ENCODE measurements around the gene TECRL.

- no peak for TF ChIP-seq CTCF (IDR thresholded peaks at IDR 0.05)
- no peak for TF ChIP-seq EZH2phosphoT487 (IDR thresholded peaks at IDR 0.05)
Observed at GRCh38 chr4:64327237-64327636, 82.0 kb downstream of the TECRL start.

All from neural progenitor cell (in vitro differentiated cells).